GM12891 (cell line): ENCODE data around the gene PSME3.

Experiments
- PAX5 ChIP-seq: IDR thresholded peaks from 2 replicates; pipeline ENCODE4 v1.6.1; 2011; ENCODE audit warnings: low read length, moderate library complexity, mild to moderate bottlenecking; ENCODE audit not compliant: insufficient read depth, severe bottlenecking
- POLR2A ChIP-seq: IDR thresholded peaks from 2 replicates; pipeline ENCODE4 v1.6.1; 2011; ENCODE audit warnings: low read depth, low read length, control low read depth
- POLR2AphosphoS5 ChIP-seq: IDR thresholded peaks from 2 replicates; pipeline ENCODE4 v1.6.1; 2011; ENCODE audit warnings: low read depth, low read length, control low read depth
- POU2F2 ChIP-seq: IDR thresholded peaks from 2 replicates; pipeline ENCODE4 v1.6.1; 2011; ENCODE audit warnings: low read depth, mild to moderate bottlenecking, control low read depth, low read length, moderate library complexity
- SPI1 ChIP-seq: IDR thresholded peaks from 2 replicates; pipeline ENCODE4 v1.6.1; 2011; ENCODE audit warnings: low read depth, low read length, control low read depth
- TAF1 ChIP-seq: IDR thresholded peaks from 2 replicates; pipeline ENCODE4 v1.6.1; 2011; ENCODE audit warnings: low read depth, low read length, control low read depth

GRCh38 chr17:42889809-42890208 is 56.6 kb downstream of the PSME3 start:
- TF ChIP-seq TAF1 (no peak), POLR2A (no peak), SPI1 (no peak), POLR2AphosphoS5 (no peak), POU2F2 (no peak), PAX5 (no peak)
